ENCODE measurements around the gene CEP295NL. TPM values are rescaled to one million over a fixed set of nuclear protein-coding genes. Genes with fewer than 3 reads are reported as not detected.

CEP295NL gene
- total RNA-seq, 1 experiment from 2014 or later = 0.66 TPM

- Mint-ChIP-seq H3K4me3 (no peak overlapping the region), H3K36me3 (ENCODE audit: insufficient read depth in 1 of 3, low read depth in 3 of 3) (peaks cover 6 to 35% (median 30%) of the 10 kb centered on the region in 3 experiments; a peak in 6 of 7 replicates), H3K9me3 (no peaks in the 10 kb centered on the region), H3K4me1 (peaks cover 6 to 7% of the 10 kb centered on the region in 2 experiments; a peak in 3 of 4 replicates), H3K27me3 (ENCODE audit: low read depth) (no peaks in the 10 kb centered on the region), H3K27ac (no peak overlapping the region)
- no peak overlapping the region for H2BK15ac ChIP-seq (ENCODE audit: low read depth, low read length)
- no peak overlapping the region for H3K18ac ChIP-seq (ENCODE audit: insufficient read length, low read depth, low read length)
- no peak overlapping the region for H3K27ac ChIP-seq (ENCODE audit: insufficient read length, low read depth, low read length)
- H2BK12ac ChIP-seq (ENCODE audit: insufficient read length, low read depth, low read length) = no peak overlapping the region
- H3K9me3 ChIP-seq (ENCODE audit: control insufficient read depth, low read depth, low read length) = no peaks in the 10 kb centered on the region
- no peak overlapping the region for H3K4me2 ChIP-seq (ENCODE audit: insufficient read depth, insufficient read length, low read length)
- DNase-seq = no peak
- H3K4ac ChIP-seq (ENCODE audit: low read depth, low read length) = no peak overlapping the region
- no peaks in the 10 kb centered on the region for H3K4me1 ChIP-seq (ENCODE audit: insufficient read depth, low read length)
- H2AK5ac ChIP-seq (ENCODE audit: insufficient read length, low read length) = no peak overlapping the region
- H2AFZ ChIP-seq (ENCODE audit: low read length) = no peak overlapping the region
- WGBS (ENCODE audit: extremely low coverage, insufficient read length, low lambda C conversion rate) = no CpG with 5 or more reads among the region's 6 CpGs
- no peak overlapping the region for H4K91ac ChIP-seq (ENCODE audit: insufficient read length, low read depth, low read length)
- H3K23ac ChIP-seq (ENCODE audit: insufficient read length, low read depth, low read length) = no peak overlapping the region
- no peak overlapping the region for H2BK20ac ChIP-seq (ENCODE audit: low read depth, low read length, poor library complexity, severe bottlenecking)
- no peaks in the 10 kb centered on the region for H4K20me1 ChIP-seq (ENCODE audit: control insufficient read depth, insufficient read depth, insufficient read length)
- H4K8ac ChIP-seq (replicated peaks; ENCODE audit: insufficient read length, low read depth, low read length) = no peak overlapping the region
- TF ChIP-seq CTCF (conservative IDR thresholded peaks at IDR 0.05) = no peak
- no peaks in the 10 kb centered on the region for H3K79me1 ChIP-seq (ENCODE audit: insufficient read depth, low read depth, low read length, poor library complexity, severe bottlenecking)
- no peak overlapping the region for H3T11ph ChIP-seq (ENCODE audit: low read length)
- no peaks in the 10 kb centered on the region for H3K79me2 ChIP-seq (ENCODE audit: insufficient read depth, low read length)
- no peak overlapping the region for H3K14ac ChIP-seq (ENCODE audit: insufficient read depth, low read length)
- H3K27me3 ChIP-seq (ENCODE audit: insufficient read depth, low read length) = no peaks in the 10 kb centered on the region
- H2BK5ac ChIP-seq (ENCODE audit: insufficient read length, low read length) = no peak overlapping the region
- no peak overlapping the region for H4K5ac ChIP-seq (ENCODE audit: insufficient read length, low read depth, low read length)
- H3K56ac ChIP-seq (ENCODE audit: insufficient read length, low read depth, low read length) = no peak overlapping the region
- no peaks in the 10 kb centered on the region for H3K23me2 ChIP-seq (ENCODE audit: insufficient read length, low read depth, low read length, poor library complexity, severe bottlenecking)
- no peak overlapping the region for H2BK120ac ChIP-seq (ENCODE audit: low read depth, low read length, poor library complexity, severe bottlenecking)
- no peak overlapping the region for H3K9ac ChIP-seq (ENCODE audit: extremely low read depth, insufficient read length, low read length)
Observed at GRCh38 chr17:78872486-78872885, 30.5 kb downstream of the CEP295NL start.

All from H9 (cell line).